Activated naive CD4-positive, alpha-beta T cell treated with Interleukin-2 at 50 U/mL for 16 hours (primary cell): ENCODE measurements around the gene OR1S2.
"Not testable (repeated sequence)": the region's sequence is repeated elsewhere in the genome, so short reads cannot be mapped to it uniquely, and the experiment has no call there.

Experiments
- DNase-seq: peaks from one replicate; pipeline ENCODE4 v3.0.0-alpha.2; 2020

Gene OR1S2

GRCh38 chr11:58204042-58204441, at the start of gene OR1S2:
TSS of gene OR1S2 (minus strand) at chr11:58204142. CDS start at chr11:58204142, 0 bp downstream.
- DNase-seq: no peak

DNA sequence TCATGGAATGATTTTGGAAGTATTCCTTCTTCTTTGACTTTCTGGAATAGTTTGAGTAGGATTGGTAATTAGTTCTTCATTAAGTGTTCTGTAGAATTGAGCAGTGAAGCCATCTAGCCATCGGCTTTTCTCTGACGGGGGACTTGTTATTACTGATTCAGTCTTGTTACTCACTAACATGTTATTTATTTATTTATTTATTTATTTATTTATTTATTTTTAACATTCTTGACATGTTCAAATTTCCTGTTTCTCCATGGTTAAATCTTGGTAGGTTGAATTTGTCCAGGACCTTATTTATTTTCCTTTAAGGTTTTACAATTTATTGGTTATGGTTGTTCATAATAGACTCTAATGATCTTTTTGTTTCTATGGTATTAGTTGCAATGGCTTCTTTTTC, 40.0 kb upstream of the OR1S2 start:
- no peak for DNase-seq

- DNase-seq: no peak
Observed at GRCh38 chr11:58227956-58228615, 24.1 kb upstream of the OR1S2 start.

DNA sequence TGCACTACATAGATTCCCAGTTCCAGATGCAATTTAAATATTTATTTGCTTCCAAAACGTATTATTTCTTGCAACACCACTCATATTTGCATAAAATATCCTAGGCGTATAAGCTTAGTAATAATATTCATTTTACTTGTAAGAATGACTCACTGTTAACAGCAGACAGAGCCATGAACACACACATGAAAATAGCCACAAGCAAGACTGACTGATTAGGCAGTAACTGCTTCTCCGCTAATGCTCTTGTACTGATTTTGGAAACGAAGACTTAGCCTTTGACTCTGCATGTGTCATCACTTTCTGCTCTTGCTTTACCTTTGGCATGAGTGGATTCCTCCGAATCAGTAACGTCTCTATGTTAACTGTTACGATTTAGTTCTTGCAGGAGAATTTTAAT, 18.8 kb upstream of the OR1S2 start:
- no peak for DNase-seq

DNA sequence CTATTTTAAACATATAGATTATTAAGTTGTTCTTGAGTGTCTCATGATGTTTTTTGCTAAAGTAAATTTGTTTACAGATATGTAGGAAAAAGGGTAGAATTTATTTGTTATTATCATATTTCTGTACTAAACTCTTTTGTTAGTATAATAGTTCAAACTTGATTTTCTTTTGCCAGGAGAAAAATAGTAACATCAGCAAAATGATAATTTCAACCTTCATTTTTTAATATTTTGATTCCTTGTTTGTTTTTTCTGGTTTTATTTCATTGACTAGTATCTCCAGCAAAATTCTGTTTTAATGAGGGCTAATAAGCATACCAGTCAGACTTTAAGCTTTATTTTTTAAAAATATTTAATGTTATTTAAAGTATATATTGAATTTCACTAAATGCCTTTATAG, 12.5 kb upstream of the OR1S2 start:
- DNase-seq: no peak

DNA sequence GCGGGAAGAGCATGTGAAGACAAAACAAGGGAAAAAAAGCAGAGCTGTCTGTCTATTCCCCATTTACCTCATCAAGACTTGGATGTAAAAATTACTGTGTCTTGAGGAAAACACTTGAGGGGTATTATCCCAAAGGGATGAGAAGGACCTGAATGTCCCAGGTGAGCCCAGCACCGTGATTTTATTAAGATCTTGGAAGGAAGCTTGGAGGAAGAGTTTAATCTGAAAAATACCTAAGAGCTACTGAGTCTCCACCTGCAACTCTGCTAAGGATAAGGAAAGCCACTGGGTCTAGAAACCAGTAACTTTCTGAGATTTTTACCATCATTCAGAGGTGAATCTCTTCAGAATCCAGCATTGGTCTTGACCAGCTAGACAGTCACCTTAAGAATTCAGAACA, 8.5 kb upstream of the OR1S2 start, which contains the start of gene OR1S1:
TSS of gene OR1S1 (plus strand) at position 301 of the 400 bp plus-strand sequence.
- not testable (repeated sequence) for DNase-seq

DNA sequence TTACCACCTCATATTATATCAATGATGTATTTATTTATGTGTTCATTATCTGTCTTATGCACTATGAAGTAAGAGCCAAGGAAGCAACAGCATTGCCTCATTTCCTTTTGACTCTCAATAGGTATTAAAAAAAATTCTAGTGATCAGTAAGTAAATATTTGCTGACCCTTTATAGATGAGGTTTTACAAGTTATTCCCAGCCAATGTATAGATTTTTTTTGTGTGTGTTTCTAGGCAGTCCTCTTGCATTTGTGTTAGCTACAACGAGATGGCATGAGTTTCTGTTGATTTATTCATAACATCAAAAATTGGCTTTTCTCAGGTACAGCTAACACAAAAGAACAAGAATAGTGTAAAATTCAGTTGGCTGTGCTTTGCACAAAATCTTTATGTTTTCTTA, 4.7 kb downstream of the OR1S2 start:
- no peak for DNase-seq

- no peak for DNase-seq
Observed at GRCh38 chr11:58195939-58196338, 8.0 kb downstream of the OR1S2 start.

DNA sequence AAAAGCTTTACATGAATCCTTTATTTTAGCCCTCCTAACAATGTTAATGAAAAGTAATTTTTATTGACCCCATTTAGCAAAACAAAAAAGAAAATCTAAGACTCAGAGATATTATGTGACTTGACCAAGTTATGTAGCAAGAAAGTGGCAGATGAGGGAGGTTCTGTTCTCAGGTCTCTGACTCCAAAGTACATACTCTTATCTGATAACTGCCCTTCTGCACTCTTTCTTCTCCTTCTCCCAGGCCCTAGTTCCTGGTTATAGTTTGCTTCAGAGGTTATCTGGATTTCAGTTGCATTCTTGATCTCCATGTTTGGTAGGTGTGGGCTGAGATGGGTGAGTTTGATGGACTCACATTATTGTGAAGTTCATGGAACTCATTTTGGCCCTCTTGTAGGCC, 10.6 kb downstream of the OR1S2 start:
- DNase-seq: no peak

DNA sequence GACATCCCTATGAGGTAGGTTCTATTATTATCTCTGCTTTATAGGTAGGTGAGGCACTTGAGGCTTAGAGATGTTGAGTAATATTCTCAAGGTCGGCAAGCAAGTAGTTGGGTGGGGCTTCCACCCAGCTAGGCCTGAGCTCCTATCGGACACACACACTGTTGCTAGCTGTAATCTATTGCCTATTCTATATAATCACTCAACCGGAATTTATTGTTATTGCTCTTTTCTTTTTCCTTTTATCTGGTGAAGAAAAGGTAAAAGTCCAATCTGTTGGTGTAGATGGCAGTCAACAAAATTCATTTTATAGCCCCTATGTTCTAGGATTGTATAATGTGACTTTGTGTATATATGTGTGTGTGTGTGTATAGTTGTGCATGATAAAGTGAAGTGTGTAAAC, 11.7 kb downstream of the OR1S2 start:
- DNase-seq: no peak

- no peak for DNase-seq
Observed at GRCh38 chr11:58188770-58189169, 15.2 kb downstream of the OR1S2 start, which contains the start of gene OR9Q2. TSS of gene OR9Q2 (plus strand) at chr11:58189070. CDS start at chr11:58190491, 1,421 bp downstream.

DNA sequence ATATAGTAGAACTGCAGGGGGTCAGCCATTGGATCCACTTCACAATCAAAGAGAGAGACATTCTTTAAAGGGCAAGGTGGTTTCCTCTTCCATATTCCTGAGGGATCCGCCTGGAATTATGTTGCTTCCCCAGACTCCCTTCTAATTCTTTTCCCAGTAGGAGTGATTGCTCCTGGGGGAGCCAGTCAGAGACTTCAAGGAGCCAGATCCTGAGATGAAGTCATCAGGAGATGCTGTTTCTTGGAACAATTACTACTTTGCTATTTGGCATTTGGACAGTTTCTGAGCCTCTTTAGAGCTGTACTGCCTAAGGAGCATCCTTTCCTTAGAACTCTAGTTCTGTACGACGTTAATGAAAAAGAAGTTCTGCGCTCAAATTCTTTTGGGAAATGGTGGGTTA, 17.0 kb downstream of the OR1S2 start:
- DNase-seq: no peak

DNA sequence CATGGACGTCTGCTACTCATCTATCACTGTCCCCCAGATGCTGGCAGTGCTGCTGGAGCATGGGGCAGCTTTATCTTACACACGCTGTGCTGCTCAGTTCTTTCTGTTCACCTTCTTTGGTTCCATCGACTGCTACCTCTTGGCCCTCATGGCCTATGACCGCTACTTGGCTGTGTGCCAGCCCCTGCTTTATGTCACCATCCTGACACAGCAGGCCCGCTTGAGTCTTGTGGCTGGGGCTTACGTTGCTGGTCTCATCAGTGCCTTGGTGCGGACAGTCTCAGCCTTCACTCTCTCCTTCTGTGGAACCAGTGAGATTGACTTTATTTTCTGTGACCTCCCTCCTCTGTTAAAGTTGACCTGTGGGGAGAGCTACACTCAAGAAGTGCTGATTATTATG, 24.3 kb downstream of the OR1S2 start:
- no peak for DNase-seq

DNA sequence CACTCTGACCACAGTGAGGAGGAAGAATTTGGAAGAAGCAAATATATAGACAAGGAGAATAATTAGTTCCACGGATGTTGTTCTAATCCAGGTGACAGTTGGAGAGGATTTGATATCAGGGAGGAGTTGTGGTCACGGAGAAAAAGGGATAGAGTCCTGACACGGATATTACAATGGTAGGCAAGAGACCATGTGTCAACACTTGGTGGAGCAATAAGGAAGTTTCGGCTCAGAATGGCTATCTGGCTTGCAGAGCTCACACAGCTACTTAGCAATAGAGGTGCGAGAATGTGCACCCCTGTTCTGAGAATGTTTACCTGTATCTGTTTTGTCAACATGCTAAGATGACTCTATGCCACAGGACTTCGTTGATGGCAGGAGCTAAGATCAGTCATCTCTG, 25.5 kb downstream of the OR1S2 start:
- no peak for DNase-seq

- no peak for DNase-seq
Observed at GRCh38 chr11:58177409-58178054, 26.4 kb downstream of the OR1S2 start.

GRCh38 chr11:58165504-58166106, 38.3 kb downstream of the OR1S2 start:
- no peak for DNase-seq

DNA sequence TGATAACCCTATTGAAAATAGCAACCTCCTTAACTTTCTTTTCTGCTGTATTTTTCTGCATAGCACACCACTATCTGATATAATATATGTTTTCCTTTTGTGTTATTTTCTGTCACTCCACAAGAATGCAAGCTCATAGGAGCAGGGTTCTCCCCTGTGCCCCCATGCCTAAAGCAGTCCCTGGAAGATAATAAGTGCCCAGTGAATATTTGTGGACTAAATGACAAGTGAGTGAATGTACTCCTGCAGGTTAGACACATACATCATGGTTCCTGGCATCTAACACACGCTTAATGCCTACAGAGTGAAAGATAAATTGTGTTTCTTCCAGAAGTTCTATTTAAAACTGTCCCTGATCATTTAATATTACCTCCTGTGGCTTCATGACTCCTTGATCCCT, 39.0 kb downstream of the OR1S2 start:
- DNase-seq: no peak

DNA sequence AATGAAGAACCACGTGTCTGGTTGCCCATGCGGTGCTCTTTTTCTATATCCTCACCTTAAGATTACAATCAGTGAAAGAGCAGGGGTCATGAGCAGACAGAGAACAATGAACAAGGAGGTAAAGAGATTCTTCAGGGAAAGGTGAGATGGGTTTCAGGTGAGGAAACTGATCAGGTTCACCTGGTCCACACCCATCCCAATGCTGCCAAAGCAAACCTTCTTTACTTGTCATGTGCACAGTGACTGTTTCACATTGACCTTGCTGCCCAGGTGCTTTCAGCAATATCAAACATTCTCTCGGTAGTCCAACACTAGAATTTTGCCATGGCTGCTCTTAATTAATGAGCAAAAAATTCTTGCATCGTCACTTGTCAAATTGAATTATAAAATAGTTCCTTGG, 39.6 kb downstream of the OR1S2 start:
- no peak for DNase-seq
